ENCODE measurements around the gene P2RY2. TPM values are rescaled to one million over a fixed set of nuclear protein-coding genes. Genes with fewer than 3 reads are reported as not detected.
"Not testable (repeated sequence)": the region's sequence is repeated elsewhere in the genome, so short reads cannot be mapped to it uniquely, and the experiment has no call there.

P2RY2 gene
- total and polyA plus RNA-seq, 2 donors (not counting 1 experiment from before 2014, with no cell fraction given), result 0.12 to 0.37 TPM

GRCh38 chr11:73229896-73230875, 12.1 kb downstream of the P2RY2 start:
- H3K9ac ChIP-seq (ENCODE audit: low read length), result no peak overlapping the region
- Mint-ChIP-seq H3K4me1 (no peaks in the 10 kb centered on the region), H3K27ac (no peak overlapping the region), H3K27me3 (no peaks in the 10 kb centered on the region), H3K4me3 (no peak overlapping the region), H3K9me3 (ENCODE audit: insufficient read depth) (no peaks in the 10 kb centered on the region)
- no peak overlapping the region for H3K4me3 ChIP-seq (ENCODE audit: control extremely low read depth in 1 of 5, extremely low read depth in 1 of 5, insufficient read depth in 1 of 5, low read depth in 2 of 5, low read length in 4 of 5)
- no peak overlapping the region for H3K4me2 ChIP-seq (replicated peaks; ENCODE audit: low read depth, low read length, poor library complexity, severe bottlenecking)
- no peak for TF ChIP-seq EZH2 (IDR thresholded peaks at IDR 0.05; ENCODE audit: borderline replicate concordance, insufficient read depth, low read depth, low read length, poor library complexity, severe bottlenecking)
- TF ChIP-seq, protein P1, sequence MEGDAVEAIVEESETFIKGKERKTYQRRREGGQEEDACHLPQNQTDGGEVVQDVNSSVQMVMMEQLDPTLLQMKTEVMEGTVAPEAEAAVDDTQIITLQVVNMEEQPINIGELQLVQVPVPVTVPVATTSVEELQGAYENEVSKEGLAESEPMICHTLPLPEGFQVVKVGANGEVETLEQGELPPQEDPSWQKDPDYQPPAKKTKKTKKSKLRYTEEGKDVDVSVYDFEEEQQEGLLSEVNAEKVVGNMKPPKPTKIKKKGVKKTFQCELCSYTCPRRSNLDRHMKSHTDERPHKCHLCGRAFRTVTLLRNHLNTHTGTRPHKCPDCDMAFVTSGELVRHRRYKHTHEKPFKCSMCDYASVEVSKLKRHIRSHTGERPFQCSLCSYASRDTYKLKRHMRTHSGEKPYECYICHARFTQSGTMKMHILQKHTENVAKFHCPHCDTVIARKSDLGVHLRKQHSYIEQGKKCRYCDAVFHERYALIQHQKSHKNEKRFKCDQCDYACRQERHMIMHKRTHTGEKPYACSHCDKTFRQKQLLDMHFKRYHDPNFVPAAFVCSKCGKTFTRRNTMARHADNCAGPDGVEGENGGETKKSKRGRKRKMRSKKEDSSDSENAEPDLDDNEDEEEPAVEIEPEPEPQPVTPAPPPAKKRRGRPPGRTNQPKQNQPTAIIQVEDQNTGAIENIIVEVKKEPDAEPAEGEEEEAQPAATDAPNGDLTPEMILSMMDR (IDR thresholded peaks at IDR 0.05), result no peak
- POLR2A ChIA-PET, result no interaction called here
- no peaks in the 10 kb centered on the region for H3K9me3 ChIP-seq (ENCODE audit: control extremely low read depth in 1 of 3, control insufficient read depth in 2 of 3, insufficient read depth in 1 of 3, low read length in 2 of 3)
- H3K79me2 ChIP-seq (ENCODE audit: control insufficient read depth, insufficient read depth, low read length), result no peaks in the 10 kb centered on the region
- ATAC-seq (ENCODE audit: low read depth) (no peak), DNase-seq (no peak)
- CTCF ChIA-PET, result no interaction called here
- 80% methylated on average over 14 of the region's 16 CpGs for WGBS (ENCODE audit: insufficient coverage)
- H3K27ac ChIP-seq (ENCODE audit: low read length in 2 of 2), result no peak overlapping the region
- no peaks in the 10 kb centered on the region for H3K4me1 ChIP-seq (ENCODE audit: control insufficient read depth in 2 of 2, insufficient read depth in 2 of 2, low read length in 2 of 2)
- H4K20me1 ChIP-seq (ENCODE audit: control insufficient read depth, insufficient read depth, low read length, poor library complexity, severe bottlenecking), result no peaks in the 10 kb centered on the region
- no peaks in the 10 kb centered on the region for H3K36me3 ChIP-seq (replicated peaks in 1 of 2; ENCODE audit: control extremely low read depth in 1 of 2, control insufficient read depth in 1 of 2, extremely low read depth in 1 of 2, insufficient read depth in 2 of 2, low read length in 1 of 2)
- no peak overlapping the region for H2AFZ ChIP-seq (ENCODE audit: insufficient read depth, low read depth, low read length, poor library complexity, severe bottlenecking)
- H3K27me3 ChIP-seq (replicated peaks in 1 of 4; ENCODE audit: control extremely low read depth in 1 of 4, control insufficient read depth in 3 of 4, insufficient read depth in 4 of 4, low read length in 3 of 4), result peaks cover 0 to under 1% (median 0%) of the 10 kb centered on the region in 4 experiments
- intact Hi-C loops (cut with micrococcal nuclease), result no loop called here

DNA sequence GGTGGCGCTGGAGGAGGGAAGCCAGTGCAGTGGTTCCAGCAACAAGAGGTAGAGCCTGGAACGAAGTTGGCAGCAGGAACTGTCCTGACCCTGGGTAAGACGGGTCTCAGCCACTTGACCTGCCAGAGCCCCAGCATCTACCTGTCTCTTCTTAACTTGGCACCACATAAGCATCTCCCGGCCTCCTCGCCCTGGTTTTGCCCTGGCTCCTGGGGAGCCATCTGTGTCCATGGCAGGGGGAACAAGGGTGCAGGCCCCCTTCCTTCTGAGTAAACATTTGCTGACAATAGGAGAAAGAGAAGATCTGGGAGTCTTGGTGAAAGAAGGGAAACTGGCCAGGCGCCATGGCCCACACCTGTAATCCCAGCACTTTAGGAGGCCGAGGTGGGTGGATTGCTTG, 12.8 kb downstream of the P2RY2 start:
- H3K27ac ChIP-seq (ENCODE audit: low read length in 2 of 2), result no peak overlapping the region
- no peak overlapping the region for H3K27ac Mint-ChIP-seq
- no peak overlapping the region for H3K4me3 Mint-ChIP-seq
- H3K4me3 ChIP-seq (ENCODE audit: control extremely low read depth in 1 of 5, extremely low read depth in 1 of 5, insufficient read depth in 1 of 5, low read depth in 2 of 5, low read length in 4 of 5), result no peak overlapping the region
- H3K4me2 ChIP-seq (replicated peaks; ENCODE audit: low read depth, low read length, poor library complexity, severe bottlenecking), result no peak overlapping the region
- H3K9ac ChIP-seq (ENCODE audit: low read length), result no peak overlapping the region
- POLR2A ChIA-PET, result no interaction called here
- no peaks in the 10 kb centered on the region for H3K9me3 ChIP-seq (ENCODE audit: control extremely low read depth in 1 of 3, control insufficient read depth in 2 of 3, insufficient read depth in 1 of 3, low read length in 2 of 3)
- H2AFZ ChIP-seq (ENCODE audit: insufficient read depth, low read depth, low read length, poor library complexity, severe bottlenecking), result no peak overlapping the region
- CTCF ChIA-PET, result interaction anchor here (0.8 to 0.9 kb wide), 2 partner anchors 45 to 46 kb away, joined by 3 read pairs; no protein-coding TSS in a partner anchor
- H3K27me3 ChIP-seq (replicated peaks in 1 of 4; ENCODE audit: control extremely low read depth in 1 of 4, control insufficient read depth in 3 of 4, insufficient read depth in 4 of 4, low read length in 3 of 4), result no peaks in the 10 kb centered on the region
- H4K20me1 ChIP-seq (ENCODE audit: control insufficient read depth, insufficient read depth, low read length, poor library complexity, severe bottlenecking), result no peaks in the 10 kb centered on the region
- 100% methylated on average over 5 of the region's 7 CpGs for WGBS (ENCODE audit: insufficient coverage)
- no peaks in the 10 kb centered on the region for H3K36me3 ChIP-seq (replicated peaks in 1 of 2; ENCODE audit: control extremely low read depth in 1 of 2, control insufficient read depth in 1 of 2, extremely low read depth in 1 of 2, insufficient read depth in 2 of 2, low read length in 1 of 2)
- no peaks in the 10 kb centered on the region for H3K79me2 ChIP-seq (ENCODE audit: control insufficient read depth, insufficient read depth, low read length)
- H3K27me3 Mint-ChIP-seq, result no peaks in the 10 kb centered on the region
- H3K9me3 Mint-ChIP-seq (ENCODE audit: insufficient read depth), result no peaks in the 10 kb centered on the region
- ATAC-seq (ENCODE audit: low read depth), result no peak
- H3K4me1 ChIP-seq (ENCODE audit: control insufficient read depth in 2 of 2, insufficient read depth in 2 of 2, low read length in 2 of 2), result no peaks in the 10 kb centered on the region
- DNase-seq, result no peak
- TF ChIP-seq, protein P1 (IDR thresholded peaks at IDR 0.05), result no peak
- TF ChIP-seq EZH2 (IDR thresholded peaks at IDR 0.05; ENCODE audit: borderline replicate concordance, insufficient read depth, low read depth, low read length, poor library complexity, severe bottlenecking), result no peak
- intact Hi-C loops (cut with micrococcal nuclease), result no loop called here
- H3K4me1 Mint-ChIP-seq, result no peaks in the 10 kb centered on the region

- H3K27me3 ChIP-seq (replicated peaks in 1 of 4; ENCODE audit: control extremely low read depth in 1 of 4, control insufficient read depth in 3 of 4, insufficient read depth in 4 of 4, low read length in 3 of 4); H3K27me3 Mint-ChIP-seq; DNase-seq; intact Hi-C loops (cut with micrococcal nuclease); H3K4me1 Mint-ChIP-seq; H2AFZ ChIP-seq (ENCODE audit: insufficient read depth, low read depth, low read length, poor library complexity, severe bottlenecking); H3K4me2 ChIP-seq (replicated peaks; ENCODE audit: low read depth, low read length, poor library complexity, severe bottlenecking); H3K27ac Mint-ChIP-seq; ATAC-seq (ENCODE audit: low read depth); H3K36me3 ChIP-seq (replicated peaks in 1 of 2; ENCODE audit: control extremely low read depth in 1 of 2, control insufficient read depth in 1 of 2, extremely low read depth in 1 of 2, insufficient read depth in 2 of 2, low read length in 1 of 2); H3K79me2 ChIP-seq (ENCODE audit: control insufficient read depth, insufficient read depth, low read length); H3K4me1 ChIP-seq (ENCODE audit: control insufficient read depth in 2 of 2, insufficient read depth in 2 of 2, low read length in 2 of 2); H3K9me3 ChIP-seq (ENCODE audit: control extremely low read depth in 1 of 3, control insufficient read depth in 2 of 3, insufficient read depth in 1 of 3, low read length in 2 of 3); H3K9me3 Mint-ChIP-seq (ENCODE audit: insufficient read depth); H3K9ac ChIP-seq (ENCODE audit: low read length); POLR2A ChIA-PET; H3K4me3 ChIP-seq (ENCODE audit: control extremely low read depth in 1 of 5, extremely low read depth in 1 of 5, insufficient read depth in 1 of 5, low read depth in 2 of 5, low read length in 4 of 5); H4K20me1 ChIP-seq (ENCODE audit: control insufficient read depth, insufficient read depth, low read length, poor library complexity, severe bottlenecking); H3K27ac ChIP-seq (ENCODE audit: low read length in 2 of 2); H3K4me3 Mint-ChIP-seq: not testable (repeated sequence)
- no CpG with 5 or more reads among the region's 7 CpGs for WGBS (ENCODE audit: insufficient coverage)
- CTCF ChIA-PET, result interaction anchor here (1.7 to 14.1 kb wide), 2 partner anchors 46 to 54 kb away, joined by 7 to 281 read pairs; no protein-coding TSS in a partner anchor
These were observed 14.4 kb downstream of the P2RY2 start for GRCh38 chr11:73232487-73232886.

Data from B cell (primary cell).